GM19455 (cell line): Measurements from ENCODE around the gene EIF6.

Experiments
- ATAC-seq: cut with Tn5 transposase; IDR thresholded peaks from one replicate; pipeline ENCODE4 v1.9.1; 2021; ENCODE audit not compliant: unreplicated experiment

EIF6 gene

GRCh38 chr20:35314816-35315631, 30.5 kb upstream of the EIF6 start:
- ATAC-seq: no peak

- no peak for ATAC-seq
Measured at GRCh38 chr20:35312318-35312717, 27.7 kb upstream of the EIF6 start.

- ATAC-seq: no peak
Measured at GRCh38 chr20:35311822-35312221, 27.2 kb upstream of the EIF6 start.

GRCh38 chr20:35311409-35311808, 26.8 kb upstream of the EIF6 start:
- ATAC-seq: no peak

- no peak for ATAC-seq
Measured at GRCh38 chr20:35307666-35308653, 23.4 kb upstream of the EIF6 start.

GRCh38 chr20:35306931-35307517, 22.5 kb upstream of the EIF6 start:
- no peak for ATAC-seq

- no peak for ATAC-seq
Measured at GRCh38 chr20:35305682-35306556, 21.3 kb upstream of the EIF6 start.

GRCh38 chr20:35304956-35305355, 20.4 kb upstream of the EIF6 start:
- ATAC-seq: no peak

GRCh38 chr20:35303735-35304491, 19.3 kb upstream of the EIF6 start:
- no peak for ATAC-seq

- no peak for ATAC-seq
Measured at GRCh38 chr20:35303382-35303734, 18.8 kb upstream of the EIF6 start.

GRCh38 chr20:35302421-35303335, 18.1 kb upstream of the EIF6 start:
- ATAC-seq: no peak

- ATAC-seq: no peak
Measured at GRCh38 chr20:35301426-35301825, 16.9 kb upstream of the EIF6 start.

GRCh38 chr20:35300469-35301262, 16.1 kb upstream of the EIF6 start:
- no peak for ATAC-seq

GRCh38 chr20:35299780-35300179, 15.2 kb upstream of the EIF6 start:
- no peak for ATAC-seq

- ATAC-seq: no peak
Measured at GRCh38 chr20:35298264-35298663, 13.7 kb upstream of the EIF6 start.

- no peak for ATAC-seq
Measured at GRCh38 chr20:35297740-35298139, 13.2 kb upstream of the EIF6 start.

GRCh38 chr20:35297155-35297554, 12.6 kb upstream of the EIF6 start:
- no peak for ATAC-seq

GRCh38 chr20:35296101-35296554, 11.6 kb upstream of the EIF6 start:
- ATAC-seq: no peak
